ENCODE data around the gene TMPRSS3.

GRCh38 chr21:42346866-42347600 is 48.8 kb downstream of the TMPRSS3 start:
- TF ChIP-seq CTCF (IDR thresholded peaks at IDR 0.05) (no peak), USF2 (IDR thresholded peaks at IDR 0.05; ENCODE audit: borderline replicate concordance, low read depth, low read length) (no peak), SMC3 (IDR thresholded peaks at IDR 0.05; ENCODE audit: low read depth, low read length) (no peak), JUND (IDR thresholded peaks at IDR 0.05) (no peak), ELF1 (IDR thresholded peaks at IDR 0.05) (no peak), FOXJ3 (CRISPR knock-in tag; IDR thresholded peaks at IDR 0.05) (no peak), MAX (IDR thresholded peaks at IDR 0.05; ENCODE audit: low read depth) (no peak), EP300 (IDR thresholded peaks at IDR 0.05; ENCODE audit: borderline replicate concordance in 1 of 2, low read depth in 1 of 2, low read length in 1 of 2) (no peak), MXI1 (IDR thresholded peaks at IDR 0.05; ENCODE audit: low read depth, low read length) (no peak), EZH2phosphoT487 (IDR thresholded peaks at IDR 0.05; ENCODE audit: borderline replicate concordance, low read depth) (no peak), RXRA (IDR thresholded peaks at IDR 0.05; ENCODE audit: borderline replicate concordance, low read depth) (no peak), RAD21 (IDR thresholded peaks at IDR 0.05; ENCODE audit: low read length) (no peak), NRF1 (IDR thresholded peaks at IDR 0.05; ENCODE audit: low read depth, low read length) (no peak), GABPA (IDR thresholded peaks at IDR 0.05; ENCODE audit: low read depth) (no peak)
